OCI-LY1 (cell line): ENCODE data around the gene BMP7.
A peak's percentile ranks its signal among the peaks of the same experiment; 100 is the strongest.

Experiments
- H2AFZ ChIP-seq: fragments of 200-600 bp; sonication (generic), shearing (Covaris generic); 2 replicates; pipeline ENCODE4 v1.6.0; 2014; ENCODE audit warnings: antibody characterized with exemption, mild to moderate bottlenecking, low read length
- H3F3A ChIP-seq: fragments of 200-600 bp; sonication (generic), shearing (Covaris generic); 2 replicates; pipeline ENCODE4 v1.6.0; 2014; ENCODE audit warnings: mild to moderate bottlenecking, antibody characterized with exemption, low read length, moderate library complexity; ENCODE audit not compliant: insufficient read depth
- H3K27ac ChIP-seq: fragments of 200-600 bp; sonication (generic); 2 replicates; pipeline ENCODE4 v1.5.1; 2014; ENCODE audit warnings: low read length, mixed run types, mild to moderate bottlenecking, low read depth; ENCODE audit not compliant: poor library complexity, severe bottlenecking
- H3K27me3 ChIP-seq: fragments of 200-600 bp; sonication (generic); 2 replicates; pipeline ENCODE4 v1.6.0; 2014; ENCODE audit warnings: antibody characterized with exemption, mild to moderate bottlenecking, low read length, moderate library complexity; ENCODE audit not compliant: insufficient read depth
- H3K36me3 ChIP-seq: fragments of 200-600 bp; sonication (generic); 2 replicates; pipeline ENCODE4 v1.6.1; 2014; ENCODE audit warnings: mild to moderate bottlenecking, antibody characterized with exemption, low read length, moderate library complexity, mixed read lengths; ENCODE audit not compliant: insufficient read depth
- H3K4me1 ChIP-seq: fragments of 200-600 bp; sonication (generic); 2 replicates; pipeline ENCODE4 v1.5.1; 2014; ENCODE audit warnings: mild to moderate bottlenecking, low read length, moderate library complexity; ENCODE audit not compliant: insufficient read depth, severe bottlenecking
- H3K4me2 ChIP-seq: fragments of 200-600 bp; sonication (generic), shearing (Covaris generic); 2 replicates; pipeline ENCODE4 v1.6.1; 2014; ENCODE audit warnings: low read length
- H3K4me3 ChIP-seq: fragments of 200-600 bp; sonication (generic); 2 replicates; pipeline ENCODE4 v1.5.1; 2014; ENCODE audit warnings: low read length, low read depth, mild to moderate bottlenecking, mixed read lengths; ENCODE audit not compliant: poor library complexity, severe bottlenecking
- H3K79me2 ChIP-seq: fragments of 200-600 bp; shearing (Covaris generic); 2 replicates; pipeline ENCODE4 v1.6.1; 2016; ENCODE audit warnings: mixed run types, low read length, mixed read lengths; ENCODE audit not compliant: insufficient read depth
- H3K9ac ChIP-seq: fragments of 200-600 bp; sonication (generic), shearing (Covaris generic); 2 replicates; pipeline ENCODE4 v1.6.1; 2014; ENCODE audit warnings: mild to moderate bottlenecking, low read length, mixed read lengths
- H3K9me2 ChIP-seq: fragments of 200-600 bp; sonication (generic), shearing (Covaris generic); 2 replicates; pipeline ENCODE4 v1.6.1; 2014; ENCODE audit warnings: low read depth, mild to moderate bottlenecking, low read length, mixed read lengths
- H3K9me3 ChIP-seq: fragments of 200-600 bp; shearing (Covaris generic); 2 replicates; pipeline ENCODE4 v1.6.1; 2014; ENCODE audit warnings: low read length, mixed read lengths
- H4K20me1 ChIP-seq: fragments of 200-600 bp; sonication (generic), shearing (Covaris generic); 2 replicates; pipeline ENCODE4 v1.6.0; 2016; ENCODE audit warnings: mild to moderate bottlenecking, low read length; ENCODE audit not compliant: insufficient read depth
- EZH2 ChIP-seq: fragments of 200-600 bp; sonication (generic), shearing (Covaris generic); IDR thresholded peaks from 2 replicates; pipeline ENCODE4 v1.8.0; 2017; ENCODE audit warnings: borderline replicate concordance, mixed run types, mild to moderate bottlenecking, antibody characterized with exemption, low read length, moderate library complexity, mixed read lengths
- TF ChIP-seq, protein P1 (sequence below): fragments of 200-600 bp; sonication (generic), shearing (Covaris generic); IDR thresholded peaks from 2 replicates; pipeline ENCODE4 v1.5.1; 2017; ENCODE audit warnings: mild to moderate bottlenecking, antibody characterized with exemption, low read length, moderate library complexity, mixed read lengths

BMP7 gene

DNA sequence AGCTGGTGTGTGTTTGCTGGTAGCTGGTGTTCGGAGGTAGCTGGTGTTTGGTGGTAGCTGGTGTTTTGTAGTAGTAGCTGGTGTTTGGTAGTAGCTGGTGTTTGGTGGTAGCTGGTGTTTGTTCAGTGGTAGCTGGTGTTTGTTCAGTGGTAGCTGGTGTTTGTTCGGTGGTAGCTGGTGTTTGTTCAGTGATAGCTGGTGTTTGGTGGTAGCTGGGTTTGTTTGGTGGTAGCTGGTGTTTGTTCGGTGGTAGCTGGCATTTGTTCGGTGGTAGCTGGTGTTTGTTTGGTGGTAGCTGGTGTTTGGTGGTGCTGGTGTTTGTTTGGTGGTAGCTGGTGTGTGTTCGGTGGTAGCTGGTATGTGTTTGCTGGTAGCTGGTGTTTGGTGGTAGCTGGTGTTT lies 48.0 kb downstream of the BMP7 start:
- Histone ChIP-seq H3K27me3 (no peaks in the 10 kb centered on the region), H3K4me3 (no peak overlapping the region)

DNA sequence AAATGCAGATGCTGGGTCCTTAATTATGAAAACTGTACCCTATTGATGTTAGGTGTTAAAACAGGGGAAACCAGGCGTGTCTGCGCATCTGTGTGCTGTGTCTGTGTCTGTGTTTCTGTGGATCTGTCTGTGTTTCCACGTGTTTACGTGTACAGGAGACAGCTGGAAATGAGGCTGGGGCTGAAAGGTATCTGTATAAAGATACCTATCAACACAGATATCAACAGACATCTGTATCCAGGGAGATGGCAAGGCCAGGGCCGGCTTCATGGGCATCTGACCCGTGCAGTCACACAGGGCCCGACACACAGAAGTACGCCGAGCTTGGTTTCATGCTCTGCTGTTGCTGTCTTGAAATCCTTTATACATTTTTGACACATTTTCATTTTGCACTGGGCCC lies 48.6 kb downstream of the BMP7 start:
- Histone ChIP-seq H4K20me1 (no peaks in the 10 kb centered on the region), H3K9me2 (no peaks in the 10 kb centered on the region), H3K27ac (peak overlapping the region; percentile 61), H3K4me1 (peaks cover 24% of the 10 kb centered on the region), H3K27me3 (no peaks in the 10 kb centered on the region), H3K4me2 (no peak overlapping the region), H3K79me2 (peaks cover 17% of the 10 kb centered on the region; the same call in 1 of the 2 replicates), H2AFZ (no peak overlapping the region), H3K36me3 (peaks cover 100% of the 10 kb centered on the region), H3K4me3 (no peak overlapping the region), H3F3A (0 out of 2 replicates have a peak, but pooled peaks cover 3% of the 10 kb centered on the region), H3K9ac (no peak overlapping the region; the same call in 1 of the 2 replicates), H3K9me3 (no peaks in the 10 kb centered on the region)
- TF ChIP-seq, protein P1, sequence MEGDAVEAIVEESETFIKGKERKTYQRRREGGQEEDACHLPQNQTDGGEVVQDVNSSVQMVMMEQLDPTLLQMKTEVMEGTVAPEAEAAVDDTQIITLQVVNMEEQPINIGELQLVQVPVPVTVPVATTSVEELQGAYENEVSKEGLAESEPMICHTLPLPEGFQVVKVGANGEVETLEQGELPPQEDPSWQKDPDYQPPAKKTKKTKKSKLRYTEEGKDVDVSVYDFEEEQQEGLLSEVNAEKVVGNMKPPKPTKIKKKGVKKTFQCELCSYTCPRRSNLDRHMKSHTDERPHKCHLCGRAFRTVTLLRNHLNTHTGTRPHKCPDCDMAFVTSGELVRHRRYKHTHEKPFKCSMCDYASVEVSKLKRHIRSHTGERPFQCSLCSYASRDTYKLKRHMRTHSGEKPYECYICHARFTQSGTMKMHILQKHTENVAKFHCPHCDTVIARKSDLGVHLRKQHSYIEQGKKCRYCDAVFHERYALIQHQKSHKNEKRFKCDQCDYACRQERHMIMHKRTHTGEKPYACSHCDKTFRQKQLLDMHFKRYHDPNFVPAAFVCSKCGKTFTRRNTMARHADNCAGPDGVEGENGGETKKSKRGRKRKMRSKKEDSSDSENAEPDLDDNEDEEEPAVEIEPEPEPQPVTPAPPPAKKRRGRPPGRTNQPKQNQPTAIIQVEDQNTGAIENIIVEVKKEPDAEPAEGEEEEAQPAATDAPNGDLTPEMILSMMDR: no peak
- TF ChIP-seq EZH2: no peak

More for the DNA sequence above, 48.0 kb downstream of the BMP7 start:
- peaks cover 100% of the 10 kb centered on the region for H3K36me3 ChIP-seq
- H3K9ac ChIP-seq: no peak overlapping the region
- TF ChIP-seq, protein P1: no peak
- TF ChIP-seq EZH2: no peak
- no peaks in the 10 kb centered on the region for H3K9me2 ChIP-seq
- H3K79me2 ChIP-seq: peaks cover 17% of the 10 kb centered on the region; the same call in 1 of the 2 replicates
- no peak overlapping the region for H3K27ac ChIP-seq
- peaks cover 24% of the 10 kb centered on the region for H3K4me1 ChIP-seq
- H4K20me1 ChIP-seq: no peaks in the 10 kb centered on the region
- H2AFZ ChIP-seq: no peak overlapping the region
- 0 out of 2 replicates have a peak, but pooled peaks cover 3% of the 10 kb centered on the region for H3F3A ChIP-seq
- no peaks in the 10 kb centered on the region for H3K9me3 ChIP-seq
- no peak overlapping the region for H3K4me2 ChIP-seq

DNA sequence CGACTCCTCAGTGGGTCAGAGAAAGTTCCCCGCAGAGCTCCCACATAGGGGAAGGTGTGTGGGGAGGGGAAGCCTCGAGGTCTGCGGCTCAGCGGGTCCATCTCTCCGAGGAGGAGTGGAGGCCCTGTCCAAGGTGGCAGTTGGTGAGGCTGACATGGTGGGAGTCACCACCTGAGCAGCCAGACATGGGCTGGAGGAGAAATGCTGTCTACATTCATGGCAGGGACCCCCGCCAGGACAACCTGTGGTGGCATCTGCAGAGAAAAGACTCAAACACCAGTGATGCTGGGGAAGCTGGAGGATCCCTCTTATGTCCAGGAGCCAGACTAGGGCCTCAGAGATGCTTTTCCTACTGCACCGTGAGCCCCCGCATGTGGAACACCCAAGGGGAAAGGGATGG lies 49.8 kb downstream of the BMP7 start:
- TF ChIP-seq EZH2: no peak
- TF ChIP-seq, protein P1: no peak
- Histone ChIP-seq H3K4me2 (no peak overlapping the region; the same call in 1 of the 2 replicates), H3K9ac (no peak overlapping the region), H3K36me3 (peaks cover 100% of the 10 kb centered on the region), H3K9me3 (no peaks in the 10 kb centered on the region), H3K27me3 (no peaks in the 10 kb centered on the region), H2AFZ (no peak overlapping the region), H3K79me2 (peaks cover 17% of the 10 kb centered on the region; the same call in 1 of the 2 replicates), H3K4me1 (peaks cover 24% of the 10 kb centered on the region), H3K4me3 (no peak overlapping the region), H4K20me1 (no peaks in the 10 kb centered on the region), H3K9me2 (no peaks in the 10 kb centered on the region), H3F3A (0 out of 2 replicates have a peak, but pooled peaks cover 3% of the 10 kb centered on the region), H3K27ac (peak overlapping the region; percentile 61)
